Epithelial cell of esophagus (primary cell): Measurements from ENCODE around the gene TDRD3.
"Not testable (repeated sequence)": the region's sequence is repeated elsewhere in the genome, so short reads cannot be mapped to it uniquely, and the experiment has no call there.

ENCODE experiments used
- DNase-seq: peaks from one replicate; pipeline ENCODE4 v3.0.0; 2010; ENCODE audit warnings: low read depth
- H3K4me3 ChIP-seq: 2 replicates; pipeline ENCODE4 v1.5.1; 2011; ENCODE audit warnings: mild to moderate bottlenecking, low read length, control low read depth
- CTCF ChIP-seq: IDR thresholded peaks from 2 replicates; pipeline ENCODE4 v1.5.1; 2011; ENCODE audit warnings: low read depth, mild to moderate bottlenecking, low read length, control low read depth, inconsistent platforms; ENCODE audit not compliant: insufficient read depth; ENCODE audit errors: missing control alignments

Gene TDRD3

GRCh38 chr13:60398379-60398891 lies 1.4 kb downstream of the TDRD3 start:
- peak; percentile 17 for DNase-seq
- no peak for TF ChIP-seq CTCF

GRCh38 chr13:60398907-60399589 lies 2.0 kb downstream of the TDRD3 start:
- no peak overlapping the region for H3K4me3 ChIP-seq
- no peak for DNase-seq
- no peak for TF ChIP-seq CTCF

More at GRCh38 chr13:60398379-60398891, 1.4 kb downstream of the TDRD3 start:
- peak overlapping the region; percentile 75 for H3K4me3 ChIP-seq

GRCh38 chr13:60402022-60402421 lies 5.0 kb downstream of the TDRD3 start:
- peak; percentile 74 for DNase-seq
- no peak overlapping the region for H3K4me3 ChIP-seq
- TF ChIP-seq CTCF, result no peak

- DNase-seq, result no peak
- TF ChIP-seq CTCF, result no peak
- H3K4me3 ChIP-seq, result no peak overlapping the region
These were observed 10.1 kb downstream of the TDRD3 start for GRCh38 chr13:60407095-60407494.

GRCh38 chr13:60407852-60408251 lies 10.8 kb downstream of the TDRD3 start:
- DNase-seq, H3K4me3 ChIP-seq: not testable (repeated sequence)

GRCh38 chr13:60409574-60410292 lies 12.7 kb downstream of the TDRD3 start:
- DNase-seq, H3K4me3 ChIP-seq: not testable (repeated sequence)

- TF ChIP-seq CTCF, result no peak
- DNase-seq, result no peak
- no peak overlapping the region for H3K4me3 ChIP-seq
These were observed 13.3 kb downstream of the TDRD3 start for GRCh38 chr13:60410299-60410698.

GRCh38 chr13:60411464-60411863 lies 14.4 kb downstream of the TDRD3 start:
- no peak for TF ChIP-seq CTCF
- H3K4me3 ChIP-seq, result no peak overlapping the region
- no peak for DNase-seq
